ENCODE data around the gene GARS1. TPM values are rescaled to one million over a fixed set of nuclear protein-coding genes. Genes with fewer than 3 reads are reported as not detected.

The GARS1 gene
- 120 and 313 TPM in 2 replicates for total RNA-seq

GRCh38 chr7:30594540-30595435 is at the start of gene GARS1:
Gene GARS1 (plus strand): TSS chr7:30594878. CDS start chr7:30594922, 44 bp downstream.

GRCh38 chr7:30682212-30683083 is 87.8 kb downstream of the GARS1 start, which contains the start of gene CRHR2:
Gene CRHR2 (minus strand): TSS chr7:30682456. CDS start chr7:30682280, 176 bp downstream.

Other genes starting within 250 kb of the GARS1 start
- gene NOD1, start 116.1 kb upstream of the GARS1 start, total RNA-seq: 4.4 and 7.2 TPM in 2 replicates
- gene GGCT, start 90.0 kb upstream of the GARS1 start, total RNA-seq: 27.0 and 45.1 TPM in 2 replicates
- not detected in 2 replicates for gene CRHR2, start 87.6 kb downstream of the GARS1 start, total RNA-seq
- gene INMT, start 157.3 kb downstream of the GARS1 start, total RNA-seq: 1.7 and 11.2 TPM in 2 replicates
- gene MINDY4, start 176.5 kb downstream of the GARS1 start, total RNA-seq: 3.9 and 4.2 TPM in 2 replicates